Measurements from ENCODE around the gene COMMD4.

DNA sequence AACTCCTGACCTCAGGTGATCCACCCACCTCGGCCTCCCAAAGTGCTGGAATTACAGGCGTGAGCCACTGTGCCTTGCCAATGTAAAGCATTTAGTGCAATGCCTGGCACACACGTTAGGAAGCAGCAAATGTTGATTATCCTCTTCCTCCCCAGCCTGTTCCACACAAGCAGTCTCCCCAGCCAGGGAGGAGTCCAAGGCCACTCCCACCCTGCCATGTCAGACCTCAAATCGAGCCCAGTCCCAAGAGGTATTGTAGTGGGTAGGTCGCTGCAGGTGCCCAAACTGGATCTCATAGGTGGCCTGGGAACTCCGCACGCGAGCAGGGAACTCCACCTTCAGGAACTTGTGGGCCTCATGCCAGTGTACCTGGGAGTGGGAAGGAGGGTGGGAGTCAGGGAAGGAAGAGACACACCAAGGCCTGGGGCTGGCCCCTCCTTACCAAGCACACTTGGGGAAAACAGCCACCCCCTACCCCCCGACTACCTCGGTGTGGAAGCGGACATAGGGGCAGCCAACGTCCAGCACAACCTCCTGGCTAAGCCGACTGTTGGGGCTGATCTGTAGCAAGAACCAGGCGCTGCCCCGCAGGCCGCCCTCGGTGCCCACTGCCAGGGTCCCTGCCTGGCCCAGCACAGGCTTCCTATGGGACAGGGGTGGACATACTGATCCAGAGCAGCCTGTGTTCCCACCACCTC lies 22.3 kb downstream of the COMMD4 start:
- TF ChIP-seq, protein P1, sequence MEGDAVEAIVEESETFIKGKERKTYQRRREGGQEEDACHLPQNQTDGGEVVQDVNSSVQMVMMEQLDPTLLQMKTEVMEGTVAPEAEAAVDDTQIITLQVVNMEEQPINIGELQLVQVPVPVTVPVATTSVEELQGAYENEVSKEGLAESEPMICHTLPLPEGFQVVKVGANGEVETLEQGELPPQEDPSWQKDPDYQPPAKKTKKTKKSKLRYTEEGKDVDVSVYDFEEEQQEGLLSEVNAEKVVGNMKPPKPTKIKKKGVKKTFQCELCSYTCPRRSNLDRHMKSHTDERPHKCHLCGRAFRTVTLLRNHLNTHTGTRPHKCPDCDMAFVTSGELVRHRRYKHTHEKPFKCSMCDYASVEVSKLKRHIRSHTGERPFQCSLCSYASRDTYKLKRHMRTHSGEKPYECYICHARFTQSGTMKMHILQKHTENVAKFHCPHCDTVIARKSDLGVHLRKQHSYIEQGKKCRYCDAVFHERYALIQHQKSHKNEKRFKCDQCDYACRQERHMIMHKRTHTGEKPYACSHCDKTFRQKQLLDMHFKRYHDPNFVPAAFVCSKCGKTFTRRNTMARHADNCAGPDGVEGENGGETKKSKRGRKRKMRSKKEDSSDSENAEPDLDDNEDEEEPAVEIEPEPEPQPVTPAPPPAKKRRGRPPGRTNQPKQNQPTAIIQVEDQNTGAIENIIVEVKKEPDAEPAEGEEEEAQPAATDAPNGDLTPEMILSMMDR (IDR thresholded peaks at IDR 0.05; ENCODE audit: extremely low read depth in 1 of 2, insufficient read depth in 1 of 2, low read depth in 1 of 2, low read length in 2 of 2), result no peak
- TF ChIP-seq EZH2 (IDR thresholded peaks at IDR 0.05; ENCODE audit: borderline replicate concordance, low read depth, low read length, severe bottlenecking) (no peak), FOS (IDR thresholded peaks at IDR 0.05; ENCODE audit: borderline replicate concordance, insufficient read depth, low read length) (no peak), MAX (IDR thresholded peaks at IDR 0.05; ENCODE audit: insufficient read depth, insufficient read length) (no peak), POLR2AphosphoS5 (IDR thresholded peaks at IDR 0.05; ENCODE audit: insufficient read depth, low read depth, low read length) (no peak), POLR2A (IDR thresholded peaks at IDR 0.05; ENCODE audit: low read depth, low read length) (no peak), MYC (IDR thresholded peaks at IDR 0.05; ENCODE audit: low read depth, low read length) (no peak), JUN (IDR thresholded peaks at IDR 0.05; ENCODE audit: borderline replicate concordance, insufficient read depth, insufficient read length, low read depth) (no peak)

All from endothelial cell of umbilical vein (primary cell).